Stimulated activated CD8-positive, alpha-beta memory T cell treated with anti-CD3 and anti-CD28 coated beads, Interleukin-4, amount 100 ng/mL, for 1 hour (primary cell): ENCODE data around the gene TRPC4AP.

Source experiments
- DNase-seq, 2 donors: peaks; one replicate each; pipeline ENCODE4 v3.0.0-alpha.2; 2020; ENCODE audit warnings: low read depth in 2 of 2, low spot score in 1 of 2

The TRPC4AP gene

GRCh38 chr20:35003211-35004031, 89.2 kb downstream of the TRPC4AP start:
- no peak for DNase-seq

- no peak for DNase-seq
Measured at GRCh38 chr20:35002426-35003210, 90.0 kb downstream of the TRPC4AP start.

GRCh38 chr20:35001596-35002362, 90.8 kb downstream of the TRPC4AP start:
- no peak for DNase-seq

- DNase-seq, result no peak
Measured at GRCh38 chr20:35000922-35001595, 91.5 kb downstream of the TRPC4AP start.

- no peak for DNase-seq
Measured at GRCh38 chr20:35000311-35000921, 92.2 kb downstream of the TRPC4AP start.

DNA sequence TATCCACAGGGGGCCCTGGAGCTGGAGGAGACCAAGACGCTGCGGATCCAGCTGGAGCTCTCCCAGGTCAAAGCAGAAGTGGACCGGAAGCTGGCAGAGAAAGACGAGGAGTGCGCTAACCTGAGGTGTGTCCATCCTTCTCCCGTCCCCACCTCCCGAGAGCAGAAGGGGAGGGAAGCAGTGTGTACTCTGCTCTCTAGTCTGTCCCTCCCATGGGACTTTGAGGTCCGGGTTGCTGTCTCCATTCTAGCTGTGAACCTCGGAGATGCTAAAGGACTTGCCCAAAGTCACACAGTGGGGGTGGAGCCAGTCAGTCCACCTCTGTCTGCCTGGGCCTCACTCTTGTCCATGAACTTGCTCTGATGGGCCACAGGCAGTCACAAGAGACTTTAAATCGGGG, 92.8 kb downstream of the TRPC4AP start:
- DNase-seq, result no peak

DNA sequence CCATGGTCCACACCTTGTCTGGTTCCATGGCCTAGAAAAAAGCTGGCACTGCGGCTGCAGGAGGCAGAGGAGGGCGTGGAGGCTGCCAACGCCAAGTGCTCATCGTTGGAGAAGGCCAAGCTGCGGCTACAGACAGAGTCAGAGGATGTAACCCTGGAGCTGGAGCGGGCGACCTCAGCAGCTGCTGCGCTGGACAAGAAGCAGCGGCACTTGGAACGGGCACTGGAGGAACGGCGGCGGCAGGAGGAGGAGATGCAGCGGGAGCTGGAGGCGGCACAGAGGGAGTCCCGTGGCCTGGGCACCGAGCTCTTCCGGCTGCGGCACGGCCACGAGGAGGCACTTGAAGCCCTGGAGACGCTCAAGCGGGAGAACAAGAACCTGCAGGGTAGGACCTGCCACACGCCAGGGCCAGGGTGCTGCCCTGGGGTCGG, 93.6 kb downstream of the TRPC4AP start:
- DNase-seq, result no peak

DNA sequence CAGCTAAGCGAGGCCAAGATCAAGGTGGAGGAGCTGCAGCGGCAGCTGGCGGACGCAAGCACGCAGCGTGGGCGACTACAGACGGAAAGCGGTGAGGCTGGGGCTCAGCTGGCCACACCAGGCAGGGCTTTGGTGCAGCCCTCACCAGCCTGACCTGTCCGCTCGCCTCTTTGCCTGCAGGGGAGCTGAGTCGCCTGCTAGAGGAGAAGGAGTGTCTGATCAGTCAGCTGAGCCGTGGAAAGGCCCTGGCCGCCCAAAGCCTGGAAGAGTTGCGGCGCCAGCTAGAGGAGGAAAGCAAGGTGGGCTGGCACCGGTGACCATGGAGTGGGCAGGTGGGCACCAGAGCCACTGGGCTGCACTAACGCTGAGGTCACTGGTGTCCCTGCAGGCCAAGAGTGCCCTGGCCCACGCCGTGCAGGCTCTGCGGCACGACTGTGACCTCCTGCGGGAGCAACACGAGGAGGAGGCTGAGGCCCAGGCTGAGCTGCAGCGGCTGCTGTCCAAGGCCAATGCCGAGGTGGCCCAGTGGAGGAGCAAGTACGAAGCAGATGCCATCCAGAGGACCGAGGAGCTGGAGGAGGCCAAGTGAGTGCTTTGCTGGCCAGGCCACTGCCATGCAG, 94.2 kb downstream of the TRPC4AP start:
- DNase-seq, result no peak

- DNase-seq, result no peak
Measured at GRCh38 chr20:34997774-34998173, 94.8 kb downstream of the TRPC4AP start.

- DNase-seq, result no peak
Measured at GRCh38 chr20:34997131-34997561, 95.5 kb downstream of the TRPC4AP start.

DNA sequence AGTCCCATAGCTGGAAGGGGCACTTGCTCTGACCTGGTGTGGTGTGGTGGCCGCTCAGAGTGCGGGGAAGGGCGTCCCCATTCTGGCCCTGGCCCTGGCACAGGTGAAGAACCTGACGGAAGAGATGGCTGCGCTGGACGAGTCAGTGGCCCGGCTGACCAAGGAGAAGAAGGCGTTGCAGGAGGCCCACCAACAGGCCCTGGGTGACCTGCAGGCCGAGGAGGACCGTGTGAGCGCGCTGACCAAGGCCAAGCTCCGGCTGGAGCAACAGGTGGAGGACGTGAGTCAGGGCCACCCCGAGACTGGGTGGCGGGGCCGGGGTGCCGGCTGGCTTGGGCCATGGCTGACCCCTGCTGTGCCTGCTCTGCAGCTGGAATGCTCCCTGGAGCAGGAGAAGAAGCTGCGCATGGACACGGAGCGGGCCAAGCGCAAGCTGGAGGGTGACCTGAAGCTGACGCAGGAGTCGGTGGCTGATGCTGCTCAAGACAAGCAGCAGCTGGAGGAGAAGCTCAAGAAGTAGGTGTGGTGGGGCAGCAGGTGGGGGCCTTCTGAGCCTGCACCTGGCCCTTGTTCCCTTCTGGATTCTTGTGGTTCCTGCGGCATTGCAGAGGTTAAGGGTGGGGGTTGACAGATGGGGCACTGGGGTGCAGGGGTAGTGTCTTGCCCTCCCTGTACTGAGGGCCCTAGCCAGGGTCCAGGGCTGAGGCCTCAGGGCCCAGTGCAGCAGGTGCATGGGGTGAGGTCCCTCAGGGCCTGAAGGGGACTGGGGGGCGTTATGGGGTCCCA, 96.2 kb downstream of the TRPC4AP start:
- DNase-seq, result no peak

DNA sequence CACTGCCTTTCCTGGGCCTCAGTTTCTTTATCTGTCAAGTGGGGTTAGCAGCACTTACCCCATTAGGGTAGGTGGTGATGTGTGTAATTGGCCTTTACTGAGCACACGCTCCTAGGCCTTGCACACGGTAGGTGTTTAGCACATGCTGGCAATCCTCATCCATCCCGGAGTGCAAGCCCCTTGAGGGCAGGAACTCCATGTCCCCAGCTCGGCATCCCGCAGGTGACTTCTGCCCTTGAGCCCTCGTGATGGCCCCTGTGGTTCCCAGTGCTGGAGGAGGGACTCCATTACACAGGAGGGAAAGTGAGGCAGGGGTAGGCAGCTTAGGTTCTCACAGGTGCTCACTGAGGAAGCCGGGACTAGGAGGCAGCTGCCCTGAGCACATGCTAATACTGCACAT, 96.9 kb downstream of the TRPC4AP start:
- DNase-seq, result no peak

DNA sequence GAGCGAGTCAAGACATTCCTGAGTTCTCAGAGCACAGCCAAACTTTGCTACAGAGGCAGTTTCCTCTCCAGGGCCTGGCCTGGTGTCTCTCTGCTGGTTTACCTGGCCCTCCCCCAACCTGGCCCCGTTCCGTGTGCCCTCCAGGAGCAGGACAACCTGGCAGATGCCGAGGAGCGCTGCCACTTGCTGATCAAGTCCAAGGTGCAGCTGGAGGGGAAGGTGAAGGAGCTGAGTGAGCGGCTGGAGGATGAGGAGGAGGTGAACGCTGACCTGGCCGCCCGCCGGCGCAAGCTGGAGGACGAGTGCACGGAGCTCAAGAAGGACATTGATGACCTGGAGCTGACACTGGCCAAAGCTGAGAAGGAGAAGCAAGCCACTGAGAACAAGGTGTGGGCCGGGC, 97.4 kb downstream of the TRPC4AP start:
- DNase-seq, result no peak

DNA sequence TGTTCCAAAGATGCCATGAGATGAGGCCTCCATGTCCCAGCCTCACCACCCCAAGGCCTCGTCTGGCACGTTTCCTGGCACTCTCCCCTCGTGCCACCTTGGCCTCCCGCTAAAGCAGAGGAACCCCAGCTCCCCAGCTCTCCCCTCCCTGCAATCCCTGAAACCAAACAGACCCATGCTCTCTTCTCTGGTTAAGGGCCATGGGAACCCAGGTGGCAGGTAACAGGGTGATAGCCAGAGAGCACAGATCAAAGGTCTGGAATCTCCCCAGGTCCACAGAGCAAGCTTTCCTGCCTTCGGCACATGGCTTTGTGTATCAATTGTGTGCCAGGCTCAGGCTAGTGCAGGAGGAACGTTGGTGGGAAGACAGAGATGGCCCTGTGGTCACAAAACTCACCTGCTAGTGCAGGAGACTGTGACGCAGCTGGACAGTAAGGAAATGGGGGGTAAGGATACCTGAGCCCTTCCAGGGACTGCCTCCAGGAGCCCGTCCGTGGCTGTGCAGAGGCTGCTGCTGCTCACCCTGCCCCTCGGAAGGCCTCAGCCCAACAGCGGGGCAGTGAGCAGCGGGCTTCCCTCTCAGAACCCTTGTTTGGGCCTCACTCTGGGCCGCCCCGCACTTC, 98.0 kb downstream of the TRPC4AP start:
- DNase-seq, result no peak

- DNase-seq, result no peak
Measured at GRCh38 chr20:34993941-34994508, 98.6 kb downstream of the TRPC4AP start.

GRCh38 chr20:34992751-34993417, 99.7 kb downstream of the TRPC4AP start:
- DNase-seq, result no peak

DNA sequence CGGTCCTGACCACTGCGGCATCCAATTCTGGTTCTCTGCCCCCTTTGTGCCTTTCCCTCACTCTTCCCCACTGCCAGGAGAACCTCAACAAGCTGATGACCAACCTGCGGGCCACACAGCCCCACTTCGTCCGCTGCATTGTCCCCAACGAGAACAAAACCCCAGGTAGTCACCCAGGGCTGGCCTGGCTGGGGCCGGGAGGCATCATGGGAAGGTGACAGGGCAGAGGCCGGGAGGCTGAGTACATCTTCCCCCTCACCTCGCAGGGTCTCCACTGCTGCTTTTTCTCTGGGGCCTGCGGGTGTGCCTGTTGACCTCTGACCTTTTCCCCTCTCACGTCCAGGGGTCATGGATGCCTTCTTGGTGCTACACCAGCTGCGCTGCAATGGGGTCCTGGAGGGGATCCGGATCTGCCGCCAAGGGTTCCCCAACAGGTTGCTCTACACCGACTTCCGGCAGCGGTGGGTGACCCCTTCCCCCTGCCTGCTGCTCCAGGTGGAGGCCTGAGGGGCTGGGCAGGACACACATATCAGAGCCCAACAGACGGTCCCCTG, 101.9 kb downstream of the TRPC4AP start:
- no peak for DNase-seq

- no peak for DNase-seq
Measured at GRCh38 chr20:34990231-34990630, 102.4 kb downstream of the TRPC4AP start.
